Astrocyte (in vitro differentiated cells and primary cell): ENCODE measurements around the gene SOX4.

Experiments
- EZH2 ChIP-seq: IDR thresholded peaks from 2 replicates; pipeline ENCODE4 v1.6.1; 2012; ENCODE audit warnings: mild to moderate bottlenecking, low read length, inconsistent platforms; ENCODE audit not compliant: insufficient read depth
- TF ChIP-seq, protein P1 (sequence below): IDR thresholded peaks from 2 replicates; pipeline ENCODE4 v1.5.1; 2011; ENCODE audit warnings: low read depth, mild to moderate bottlenecking, inconsistent platforms, low read length, moderate library complexity; ENCODE audit not compliant: insufficient read depth

DNA sequence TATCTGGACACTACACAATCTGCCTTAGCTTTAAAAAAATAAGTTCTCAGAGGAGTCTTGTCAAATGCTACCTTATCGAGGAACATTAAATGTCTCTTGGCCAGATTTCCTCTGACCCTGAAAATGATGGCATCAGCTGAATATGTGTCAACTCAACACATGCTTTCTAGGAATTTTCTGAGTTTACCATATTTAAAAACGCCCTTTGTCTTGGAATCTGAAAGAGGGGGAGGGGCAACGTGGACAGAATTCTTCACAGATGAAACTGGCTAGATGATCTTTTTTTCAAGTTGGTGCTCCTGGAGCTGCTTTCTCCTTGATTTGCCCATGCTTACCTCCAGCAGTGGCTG lies 5.1 kb downstream of the SOX4 start:
- TF ChIP-seq, protein P1, sequence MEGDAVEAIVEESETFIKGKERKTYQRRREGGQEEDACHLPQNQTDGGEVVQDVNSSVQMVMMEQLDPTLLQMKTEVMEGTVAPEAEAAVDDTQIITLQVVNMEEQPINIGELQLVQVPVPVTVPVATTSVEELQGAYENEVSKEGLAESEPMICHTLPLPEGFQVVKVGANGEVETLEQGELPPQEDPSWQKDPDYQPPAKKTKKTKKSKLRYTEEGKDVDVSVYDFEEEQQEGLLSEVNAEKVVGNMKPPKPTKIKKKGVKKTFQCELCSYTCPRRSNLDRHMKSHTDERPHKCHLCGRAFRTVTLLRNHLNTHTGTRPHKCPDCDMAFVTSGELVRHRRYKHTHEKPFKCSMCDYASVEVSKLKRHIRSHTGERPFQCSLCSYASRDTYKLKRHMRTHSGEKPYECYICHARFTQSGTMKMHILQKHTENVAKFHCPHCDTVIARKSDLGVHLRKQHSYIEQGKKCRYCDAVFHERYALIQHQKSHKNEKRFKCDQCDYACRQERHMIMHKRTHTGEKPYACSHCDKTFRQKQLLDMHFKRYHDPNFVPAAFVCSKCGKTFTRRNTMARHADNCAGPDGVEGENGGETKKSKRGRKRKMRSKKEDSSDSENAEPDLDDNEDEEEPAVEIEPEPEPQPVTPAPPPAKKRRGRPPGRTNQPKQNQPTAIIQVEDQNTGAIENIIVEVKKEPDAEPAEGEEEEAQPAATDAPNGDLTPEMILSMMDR = no peak
- TF ChIP-seq EZH2 = no peak
